ENCODE results near the gene CLEC14A.

The CLEC14A gene

GRCh38 chr14:38233218-38233617 lies 22.7 kb downstream of the CLEC14A start:
- TF ChIP-seq CTCF (IDR thresholded peaks at IDR 0.05; ENCODE audit: control insufficient read depth, extremely low read depth, insufficient read depth) = no peak
- no peak for DNase-seq (ENCODE audit: low read depth)
- H3K4me3 ChIP-seq (ENCODE audit: low read depth, low read length) = no peak overlapping the region

- no peak overlapping the region for H3K4me3 ChIP-seq (ENCODE audit: low read depth, low read length)
- no peak for TF ChIP-seq CTCF (IDR thresholded peaks at IDR 0.05; ENCODE audit: control insufficient read depth, extremely low read depth, insufficient read depth)
- no peak for DNase-seq (ENCODE audit: low read depth)
These were observed 29.5 kb downstream of the CLEC14A start for GRCh38 chr14:38226366-38226765.

- TF ChIP-seq CTCF (IDR thresholded peaks at IDR 0.05; ENCODE audit: control insufficient read depth, extremely low read depth, insufficient read depth) = no peak
- no peak for DNase-seq (ENCODE audit: low read depth)
- no peak overlapping the region for H3K4me3 ChIP-seq (ENCODE audit: low read depth, low read length)
These were observed 29.9 kb downstream of the CLEC14A start for GRCh38 chr14:38225946-38226345.

- no peak for DNase-seq (ENCODE audit: low read depth)
- TF ChIP-seq CTCF (IDR thresholded peaks at IDR 0.05; ENCODE audit: control insufficient read depth, extremely low read depth, insufficient read depth) = no peak
- no peak overlapping the region for H3K4me3 ChIP-seq (ENCODE audit: low read depth, low read length)
These were observed 31.6 kb downstream of the CLEC14A start for GRCh38 chr14:38224338-38224737.

- TF ChIP-seq CTCF (IDR thresholded peaks at IDR 0.05; ENCODE audit: control insufficient read depth, extremely low read depth, insufficient read depth) = no peak
- no peak for DNase-seq (ENCODE audit: low read depth)
- H3K4me3 ChIP-seq (ENCODE audit: low read depth, low read length) = no peak overlapping the region
These were observed 34.8 kb downstream of the CLEC14A start for GRCh38 chr14:38221077-38221476.

GRCh38 chr14:38217553-38217952 lies 38.3 kb downstream of the CLEC14A start:
- TF ChIP-seq CTCF (IDR thresholded peaks at IDR 0.05; ENCODE audit: control insufficient read depth, extremely low read depth, insufficient read depth) = no peak
- no peak for DNase-seq (ENCODE audit: low read depth)
- H3K4me3 ChIP-seq (ENCODE audit: low read depth, low read length) = no peak overlapping the region

- no peak for DNase-seq (ENCODE audit: low read depth)
These were observed 42.9 kb downstream of the CLEC14A start for GRCh38 chr14:38213001-38213400.

More at GRCh38 chr14:38213001-38213400, 42.9 kb downstream of the CLEC14A start:
- no peak for TF ChIP-seq CTCF (IDR thresholded peaks at IDR 0.05; ENCODE audit: control insufficient read depth, extremely low read depth, insufficient read depth)
- no peak overlapping the region for H3K4me3 ChIP-seq (ENCODE audit: low read depth, low read length)

Measured in LNCaP clone FGC (cell line).